ENCODE data around the gene DCUN1D3. TPM values are rescaled to one million over a fixed set of nuclear protein-coding genes. Genes with fewer than 3 reads are reported as not detected.

The DCUN1D3 gene
- total and polyA plus RNA-seq, 9 donors, result 2.6 to 18.2 (median 12.2) TPM

- TF ChIP-seq EP300 (IDR thresholded peaks at IDR 0.05) (no peak), POLR2A (IDR thresholded peaks at IDR 0.05) (no peak)
- TF ChIP-seq, protein P1, sequence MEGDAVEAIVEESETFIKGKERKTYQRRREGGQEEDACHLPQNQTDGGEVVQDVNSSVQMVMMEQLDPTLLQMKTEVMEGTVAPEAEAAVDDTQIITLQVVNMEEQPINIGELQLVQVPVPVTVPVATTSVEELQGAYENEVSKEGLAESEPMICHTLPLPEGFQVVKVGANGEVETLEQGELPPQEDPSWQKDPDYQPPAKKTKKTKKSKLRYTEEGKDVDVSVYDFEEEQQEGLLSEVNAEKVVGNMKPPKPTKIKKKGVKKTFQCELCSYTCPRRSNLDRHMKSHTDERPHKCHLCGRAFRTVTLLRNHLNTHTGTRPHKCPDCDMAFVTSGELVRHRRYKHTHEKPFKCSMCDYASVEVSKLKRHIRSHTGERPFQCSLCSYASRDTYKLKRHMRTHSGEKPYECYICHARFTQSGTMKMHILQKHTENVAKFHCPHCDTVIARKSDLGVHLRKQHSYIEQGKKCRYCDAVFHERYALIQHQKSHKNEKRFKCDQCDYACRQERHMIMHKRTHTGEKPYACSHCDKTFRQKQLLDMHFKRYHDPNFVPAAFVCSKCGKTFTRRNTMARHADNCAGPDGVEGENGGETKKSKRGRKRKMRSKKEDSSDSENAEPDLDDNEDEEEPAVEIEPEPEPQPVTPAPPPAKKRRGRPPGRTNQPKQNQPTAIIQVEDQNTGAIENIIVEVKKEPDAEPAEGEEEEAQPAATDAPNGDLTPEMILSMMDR (IDR thresholded peaks at IDR 0.05), result peak; percentile 76 to 90 (median 90)
- intact Hi-C loops (cut with DNase I), result loop anchor here (5.0 to 10.0 kb wide), 7 partner anchors 53 to 632 kb away; partner anchors contain the start of genes DCUN1D3 (in 2 of the 4), LYRM1 (in 2 of the 4), DNAH3 (in 1 of the 4) and LDAF1 (in 1 of the 4)
- H3K36me3 ChIP-seq, result no peaks in the 10 kb centered on the region
- H3K4me1 ChIP-seq (ENCODE audit: insufficient read depth), result peaks cover 6% of the 10 kb centered on the region
- no peaks in the 10 kb centered on the region for H3K27me3 ChIP-seq
- H3K27ac ChIP-seq, result no peak overlapping the region
- DNase-seq, result peak; percentile 50 to 81 (median 73)
- WGBS, 3 donors, result 46 to 48% (median 47%) methylated on average over 6 of the region's 6 CpGs
- no peak overlapping the region for H3K4me3 ChIP-seq
- no peaks in the 10 kb centered on the region for H3K9me3 ChIP-seq
These were observed 50.4 kb downstream of the DCUN1D3 start for GRCh38 chr16:20849589-20850390.

DNA sequence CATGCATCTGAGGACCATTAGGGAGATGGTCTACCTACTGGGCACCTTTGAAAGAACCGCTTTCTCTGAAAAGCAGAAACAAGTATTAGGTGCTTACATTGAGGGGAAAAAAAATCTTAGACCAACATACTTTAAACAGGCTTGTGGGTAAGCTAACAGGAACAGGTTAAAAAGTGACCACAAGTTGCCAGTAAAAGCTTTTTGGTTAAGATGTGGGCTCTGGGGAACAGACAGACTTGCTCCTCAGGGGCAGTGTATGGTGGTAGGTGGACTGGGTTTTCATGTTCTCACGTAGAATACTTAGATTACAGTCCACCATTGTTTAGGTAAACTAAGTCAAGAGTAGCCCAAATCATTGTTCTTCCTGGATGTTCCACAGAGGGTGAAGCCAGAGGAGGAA, 52.6 kb downstream of the DCUN1D3 start:
- intact Hi-C loops (cut with DNase I), result loop anchor here (5.0 to 10.0 kb wide), 3 partner anchors 235 to 307 kb away; partner anchors contain the start of genes DNAH3 (in 1 of the 4) and LDAF1 (in 1 of the 4)
- Histone ChIP-seq H3K36me3 (no peaks in the 10 kb centered on the region), H3K4me1 (ENCODE audit: insufficient read depth) (peaks cover 5% of the 10 kb centered on the region), H3K9me3 (no peaks in the 10 kb centered on the region), H3K27ac (no peak overlapping the region), H3K4me3 (no peak overlapping the region), H3K27me3 (no peaks in the 10 kb centered on the region)
- no peak for TF ChIP-seq EP300 (IDR thresholded peaks at IDR 0.05)
- TF ChIP-seq, protein P1 (IDR thresholded peaks at IDR 0.05), result no peak
- no peak for TF ChIP-seq POLR2A (IDR thresholded peaks at IDR 0.05)
- DNase-seq, result no peak
- 40 to 88% (median 86%) methylated on average over 2 of the region's 2 CpGs for WGBS, 3 donors

GRCh38 chr16:20846551-20846950, 53.6 kb downstream of the DCUN1D3 start:
- Histone ChIP-seq H3K36me3 (no peaks in the 10 kb centered on the region), H3K27ac (no peak overlapping the region), H3K9me3 (no peaks in the 10 kb centered on the region), H3K27me3 (no peaks in the 10 kb centered on the region), H3K4me3 (no peak overlapping the region), H3K4me1 (ENCODE audit: insufficient read depth) (peaks cover 2% of the 10 kb centered on the region)
- TF ChIP-seq EP300 (IDR thresholded peaks at IDR 0.05) (no peak), POLR2A (IDR thresholded peaks at IDR 0.05) (no peak)
- TF ChIP-seq, protein P1 (IDR thresholded peaks at IDR 0.05), result no peak
- DNase-seq, result no peak
- intact Hi-C loops (cut with DNase I), result loop anchor here (5.0 to 10.0 kb wide), 3 partner anchors 236 to 308 kb away; partner anchors contain the start of genes DNAH3 (in 1 of the 4) and LDAF1 (in 1 of the 4)

DNA sequence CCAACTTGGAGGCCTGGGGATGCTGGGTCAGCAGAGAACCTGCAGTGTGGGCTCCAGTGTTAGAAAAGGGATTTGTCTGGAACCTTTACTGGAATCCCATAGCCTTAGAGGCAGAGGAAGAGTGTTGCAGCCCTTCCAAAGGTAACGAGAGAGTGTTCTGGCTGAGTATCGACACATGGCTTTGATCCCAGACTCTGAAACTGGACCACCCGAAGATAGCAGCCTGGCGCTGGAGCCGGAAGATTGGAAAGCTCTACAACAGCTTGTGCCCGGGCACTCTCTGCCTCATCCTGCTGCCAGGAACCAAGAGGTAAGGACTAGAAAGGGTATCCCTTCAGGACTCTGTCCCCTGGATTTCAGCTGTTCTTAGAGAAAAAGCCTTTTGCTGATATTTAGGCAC, 54.1 kb downstream of the DCUN1D3 start:
- peaks cover 2% of the 10 kb centered on the region for H3K4me1 ChIP-seq (ENCODE audit: insufficient read depth)
- intact Hi-C loops (cut with DNase I), result loop anchor here (5.0 to 10.0 kb wide), 3 partner anchors 236 to 309 kb away; partner anchors contain the start of genes DNAH3 (in 1 of the 4) and LDAF1 (in 1 of the 4)
- H3K4me3 ChIP-seq, result no peak overlapping the region
- TF ChIP-seq POLR2A (IDR thresholded peaks at IDR 0.05), result no peak
- TF ChIP-seq, protein P1 (IDR thresholded peaks at IDR 0.05), result no peak
- no peak for TF ChIP-seq EP300 (IDR thresholded peaks at IDR 0.05)
- no peaks in the 10 kb centered on the region for H3K9me3 ChIP-seq
- no peak for DNase-seq
- H3K27me3 ChIP-seq, result no peaks in the 10 kb centered on the region
- H3K36me3 ChIP-seq, result no peaks in the 10 kb centered on the region
- 73 to 94% (median 82%) methylated on average over 6 of the region's 6 CpGs for WGBS, 3 donors
- H3K27ac ChIP-seq, result no peak overlapping the region
